D721Med (cell line): ENCODE data around the gene E2F7.

Experiments
- DNase-seq: peaks from one replicate; pipeline ENCODE4 v3.0.0; 2011; ENCODE audit warnings: low spot score; ENCODE audit not compliant: insufficient read length
- FAIRE-seq: peaks from 2 replicates; lab custom pipeline; 2011; peaks lifted over from hg19 to GRCh38; lab: Jason Lieb, UNC
- CTCF ChIP-seq: IDR thresholded peaks from 2 replicates; pipeline ENCODE4 v1.5.1; 2012; ENCODE audit warnings: mild to moderate bottlenecking, control low read depth; ENCODE audit not compliant: insufficient read depth; ENCODE audit errors: missing control alignments

The E2F7 gene

DNA sequence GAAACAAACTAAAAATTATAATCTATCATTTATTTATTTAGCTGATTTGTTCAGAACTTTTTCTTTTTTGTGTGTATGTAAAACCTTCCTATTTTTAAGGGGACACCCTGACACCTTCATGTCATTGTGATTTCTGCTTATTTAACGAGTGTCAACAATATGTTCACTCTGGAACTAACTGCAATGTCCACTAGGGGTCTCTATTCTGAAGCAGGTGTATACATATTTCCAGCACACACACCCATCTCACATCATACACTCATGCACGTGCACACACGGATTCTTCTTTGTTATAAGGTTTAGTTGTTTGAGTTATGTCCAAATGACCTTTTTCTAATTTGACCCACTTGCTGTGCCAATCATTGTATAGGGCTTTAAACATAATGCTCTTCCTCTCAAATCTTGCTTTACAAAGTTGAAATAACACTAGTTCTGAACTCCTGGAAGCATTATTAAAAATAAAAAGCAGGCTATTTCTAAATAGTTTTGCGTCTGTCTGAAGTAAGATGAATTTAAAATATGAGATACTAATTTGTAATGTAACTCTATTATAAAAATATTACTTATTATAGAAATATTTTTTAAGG, 15.5 kb downstream of the E2F7 start:
- FAIRE-seq (peak; percentile 95), DNase-seq (no peak)
- TF ChIP-seq CTCF = peak; percentile 83

DNA sequence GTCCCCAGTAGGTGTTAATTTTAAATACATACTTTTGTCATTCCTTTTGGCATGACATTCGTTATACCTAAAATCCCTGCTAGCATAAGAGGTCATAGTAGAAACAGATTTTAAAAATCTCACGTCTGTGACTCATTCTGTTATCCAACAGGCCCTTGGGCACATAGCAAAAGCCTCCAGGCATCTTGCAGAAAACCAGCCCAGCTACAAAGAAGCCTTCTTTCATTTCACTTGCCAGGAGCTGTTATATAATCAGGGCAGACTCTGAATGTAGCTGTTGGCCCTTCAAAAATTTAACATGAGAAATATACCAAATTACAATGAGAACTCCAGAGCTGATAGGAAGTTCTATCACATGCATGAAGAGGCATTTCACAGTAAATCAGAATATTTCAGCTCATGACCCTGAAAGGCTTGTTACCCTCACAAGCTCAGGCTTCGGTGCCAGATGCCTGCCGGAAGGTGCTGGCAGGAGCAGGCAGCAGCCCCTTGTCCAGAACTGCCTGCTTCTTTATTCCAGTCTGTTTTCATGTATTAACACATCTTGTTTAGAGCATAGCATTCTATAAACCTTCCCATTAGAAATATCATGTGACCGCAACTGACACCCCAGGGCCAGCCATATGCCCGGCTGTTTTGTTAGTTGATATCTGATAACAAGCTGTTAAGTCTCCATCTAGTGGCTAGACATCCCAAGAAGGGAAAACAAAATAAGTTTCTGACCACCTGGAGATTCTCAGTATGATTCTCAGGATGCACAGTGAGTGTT, 17.8 kb downstream of the E2F7 start:
- TF ChIP-seq CTCF = no peak
- DNase-seq (no peak), FAIRE-seq (no peak)

GRCh38 chr12:77046468-77046867, 18.9 kb downstream of the E2F7 start:
- DNase-seq (no peak), FAIRE-seq (no peak)
- no peak for TF ChIP-seq CTCF

GRCh38 chr12:77045183-77045582, 20.2 kb downstream of the E2F7 start:
- TF ChIP-seq CTCF = no peak
- DNase-seq = no peak
- FAIRE-seq = no peak

GRCh38 chr12:77044721-77045120, 20.6 kb downstream of the E2F7 start:
- no peak for DNase-seq
- no peak for FAIRE-seq
- TF ChIP-seq CTCF = no peak

GRCh38 chr12:77042833-77043232, 22.5 kb downstream of the E2F7 start:
- TF ChIP-seq CTCF = no peak
- DNase-seq (no peak), FAIRE-seq (no peak)

DNA sequence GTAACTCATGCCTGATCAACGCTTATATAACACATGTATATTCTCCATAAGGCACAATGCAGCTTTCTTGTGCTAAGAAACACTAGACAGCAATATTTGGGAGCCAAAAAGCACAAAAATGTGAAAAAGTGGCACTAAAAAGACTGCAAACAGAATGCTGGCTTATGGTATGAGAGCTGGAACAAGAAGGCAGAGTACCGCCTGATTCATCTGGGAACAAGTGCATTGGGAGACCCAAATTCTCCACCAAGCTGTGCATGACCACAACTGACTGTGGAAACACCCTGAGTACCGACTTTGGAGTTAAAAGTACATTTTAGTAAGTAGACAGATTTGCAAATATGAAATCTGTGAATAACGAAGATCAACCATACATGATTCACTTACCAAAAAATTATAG, 25.1 kb downstream of the E2F7 start:
- no peak for TF ChIP-seq CTCF
- DNase-seq = no peak
- no peak for FAIRE-seq
